Neural cell (in vitro differentiated cells): ENCODE data around the gene RYR1. TPM values are rescaled to one million over a fixed set of nuclear protein-coding genes. Genes with fewer than 3 reads are reported as not detected.

Experiments
- H2AFZ ChIP-seq: fragments of 200-600, 300-800 bp; sonication (generic), shearing (Covaris generic); 2 replicates; pipeline ENCODE4 v1.6.0; 2014; ENCODE audit warnings: low read depth, mild to moderate bottlenecking, antibody characterized with exemption, low read length, moderate library complexity
- H3F3A ChIP-seq: fragments of 200-600 bp; shearing (Covaris generic); 2 replicates; pipeline ENCODE4 v1.6.1; 2016; ENCODE audit warnings: mild to moderate bottlenecking, moderate library complexity, mixed read lengths, antibody characterized with exemption, low read length; ENCODE audit not compliant: insufficient read depth, poor library complexity, severe bottlenecking
- H3K27ac ChIP-seq: fragments of 200-600, 300-800 bp; sonication (generic), shearing (Covaris generic); 2 replicates; pipeline ENCODE4 v1.5.1; 2014; ENCODE audit warnings: mild to moderate bottlenecking, low read length, moderate library complexity
- H3K27me3 ChIP-seq: fragments of 300-800, 200-600 bp; sonication (generic), shearing (Covaris generic); 2 replicates; pipeline ENCODE4 v1.6.0; 2014; ENCODE audit warnings: mild to moderate bottlenecking, low read depth, low read length, moderate library complexity; ENCODE audit not compliant: insufficient read depth
- H3K36me3 ChIP-seq: fragments of 300-800, 200-600 bp; sonication (generic), shearing (Covaris generic); 2 replicates; pipeline ENCODE4 v1.5.1; 2014; ENCODE audit warnings: mild to moderate bottlenecking, antibody characterized with exemption, low read length, moderate library complexity; ENCODE audit not compliant: insufficient read depth
- H3K4me2 ChIP-seq: fragments of 300-800, 200-600 bp; sonication (generic), shearing (Covaris generic); 2 replicates; pipeline ENCODE4 v1.6.0; 2014; ENCODE audit warnings: mild to moderate bottlenecking, low read length
- H3K4me3 ChIP-seq: fragments of 300-800, 200-600 bp; sonication (generic), shearing (Covaris generic); 2 replicates; pipeline ENCODE4 v1.5.1; 2014; ENCODE audit warnings: mild to moderate bottlenecking, low read length, moderate library complexity
- H3K79me2 ChIP-seq: fragments of 200-600 bp; shearing (Covaris generic); replicated peaks from 2 replicates; pipeline ENCODE4 v1.6.0; 2014; ENCODE audit warnings: mild to moderate bottlenecking, low read length, moderate library complexity; ENCODE audit not compliant: insufficient read depth
- H3K9ac ChIP-seq: fragments of 300-800, 200-600 bp; sonication (generic), shearing (Covaris generic); 2 replicates; pipeline ENCODE4 v1.6.1; 2016; ENCODE audit warnings: mild to moderate bottlenecking, low read length, mixed read lengths
- H3K9me2 ChIP-seq: fragments of 200-600 bp; shearing (Covaris generic); 2 replicates; pipeline ENCODE4 v1.6.1; 2016; ENCODE audit warnings: mild to moderate bottlenecking, low read length, mixed read lengths; ENCODE audit not compliant: insufficient read depth
- H3K9me3 ChIP-seq: fragments of 200-600, 300-800 bp; sonication (generic), shearing (Covaris generic); 2 replicates; pipeline ENCODE4 v1.6.1; 2016; ENCODE audit warnings: mild to moderate bottlenecking, mixed run types, low read length, moderate library complexity, mixed read lengths
- H4K20me1 ChIP-seq: fragments of 200-600 bp; shearing (Covaris generic); 2 replicates; pipeline ENCODE4 v1.6.1; 2016; ENCODE audit warnings: mild to moderate bottlenecking, mixed run types; ENCODE audit not compliant: insufficient read depth
- EP300 ChIP-seq: fragments of 450-650 bp; conservative IDR thresholded peaks from 2 replicates; pipeline ENCODE4 v1.6.1; 2014; ENCODE audit warnings: antibody characterized with exemption, mild to moderate bottlenecking, moderate library complexity; ENCODE audit not compliant: poor library complexity, severe bottlenecking
- EZH2 ChIP-seq: fragments of 200-600, 300-800 bp; shearing (Covaris generic), sonication (generic); IDR thresholded peaks from 2 replicates; pipeline ENCODE4 v1.6.1; 2014; ENCODE audit warnings: antibody characterized with exemption, low read length, borderline replicate concordance, mild to moderate bottlenecking; ENCODE audit not compliant: insufficient read depth, poor library complexity, severe bottlenecking
- MXI1 ChIP-seq: fragments of 450-650 bp; conservative IDR thresholded peaks from 2 replicates; pipeline ENCODE4 v1.6.1; 2014; ENCODE audit warnings: antibody characterized with exemption, mild to moderate bottlenecking; ENCODE audit not compliant: poor library complexity, severe bottlenecking
- POLR2AphosphoS5 ChIP-seq: IDR thresholded peaks from 2 replicates; pipeline ENCODE4 v1.6.1; 2012
- RAD21 ChIP-seq: fragments of 450-650 bp; conservative IDR thresholded peaks from 2 replicates; pipeline ENCODE4 v1.6.1; 2014; ENCODE audit warnings: antibody characterized with exemption, mild to moderate bottlenecking, moderate library complexity
- SMC3 ChIP-seq: fragments of 450-650 bp; conservative IDR thresholded peaks from 2 replicates; pipeline ENCODE4 v1.6.1; 2014; ENCODE audit warnings: antibody characterized with exemption, mild to moderate bottlenecking, moderate library complexity; ENCODE audit not compliant: poor library complexity
- TAF1 ChIP-seq: IDR thresholded peaks from 2 replicates; pipeline ENCODE4 v1.6.1; 2012; ENCODE audit warnings: low read depth
- polyA plus RNA-seq: library from polyadenylated mRNA; depleted of rRNA; stranded (reverse); fragments of >200 nt; gene quantifications from 2 replicates; pipeline ENCODE4 v1.2.3, GENCODE V29; 2014
- TF ChIP-seq, protein P1 (sequence below): IDR thresholded peaks from 2 replicates; pipeline ENCODE4 v1.6.1; 2012; ENCODE audit warnings: borderline replicate concordance
- TF ChIP-seq, protein P2 (sequence below): fragments of 450-650 bp; IDR thresholded peaks from 2 replicates; pipeline ENCODE4 v1.5.1; 2014; ENCODE audit warnings: antibody characterized with exemption, mild to moderate bottlenecking, moderate library complexity; ENCODE audit not compliant: poor library complexity, severe bottlenecking

The RYR1 gene
- polyA plus RNA-seq, 1 donor from 2014 or later, result 0.69 TPM

DNA sequence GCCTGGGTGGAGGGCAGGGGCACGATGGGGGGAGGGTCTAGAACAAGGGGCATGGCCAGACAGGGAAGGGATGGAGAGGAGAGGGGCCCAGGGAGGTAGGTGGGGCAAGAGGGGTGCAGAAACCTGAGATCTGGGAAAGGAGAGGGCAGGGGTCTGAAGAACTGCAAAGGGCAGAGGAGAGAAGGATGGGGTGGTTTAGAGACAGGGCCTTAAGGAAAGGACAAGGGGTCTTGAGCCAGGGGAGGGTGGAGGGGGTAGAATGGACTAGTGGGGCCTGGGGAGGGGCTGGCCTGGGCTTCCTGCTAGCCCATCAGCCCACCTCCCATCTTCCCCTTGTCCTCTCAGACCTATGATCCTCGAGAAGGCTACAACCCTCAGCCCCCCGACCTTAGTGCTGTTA is 72.5 kb downstream of the RYR1 start:
- no peaks in the 10 kb centered on the region for H3K36me3 ChIP-seq
- H2AFZ ChIP-seq, result no peak overlapping the region
- H3F3A ChIP-seq, result no peaks in the 10 kb centered on the region
- H3K4me2 ChIP-seq, result no peak overlapping the region
- H3K9ac ChIP-seq, result no peak overlapping the region
- no peaks in the 10 kb centered on the region for H3K9me3 ChIP-seq
- H3K79me2 ChIP-seq, result no peaks in the 10 kb centered on the region
- TF ChIP-seq, protein P1, sequence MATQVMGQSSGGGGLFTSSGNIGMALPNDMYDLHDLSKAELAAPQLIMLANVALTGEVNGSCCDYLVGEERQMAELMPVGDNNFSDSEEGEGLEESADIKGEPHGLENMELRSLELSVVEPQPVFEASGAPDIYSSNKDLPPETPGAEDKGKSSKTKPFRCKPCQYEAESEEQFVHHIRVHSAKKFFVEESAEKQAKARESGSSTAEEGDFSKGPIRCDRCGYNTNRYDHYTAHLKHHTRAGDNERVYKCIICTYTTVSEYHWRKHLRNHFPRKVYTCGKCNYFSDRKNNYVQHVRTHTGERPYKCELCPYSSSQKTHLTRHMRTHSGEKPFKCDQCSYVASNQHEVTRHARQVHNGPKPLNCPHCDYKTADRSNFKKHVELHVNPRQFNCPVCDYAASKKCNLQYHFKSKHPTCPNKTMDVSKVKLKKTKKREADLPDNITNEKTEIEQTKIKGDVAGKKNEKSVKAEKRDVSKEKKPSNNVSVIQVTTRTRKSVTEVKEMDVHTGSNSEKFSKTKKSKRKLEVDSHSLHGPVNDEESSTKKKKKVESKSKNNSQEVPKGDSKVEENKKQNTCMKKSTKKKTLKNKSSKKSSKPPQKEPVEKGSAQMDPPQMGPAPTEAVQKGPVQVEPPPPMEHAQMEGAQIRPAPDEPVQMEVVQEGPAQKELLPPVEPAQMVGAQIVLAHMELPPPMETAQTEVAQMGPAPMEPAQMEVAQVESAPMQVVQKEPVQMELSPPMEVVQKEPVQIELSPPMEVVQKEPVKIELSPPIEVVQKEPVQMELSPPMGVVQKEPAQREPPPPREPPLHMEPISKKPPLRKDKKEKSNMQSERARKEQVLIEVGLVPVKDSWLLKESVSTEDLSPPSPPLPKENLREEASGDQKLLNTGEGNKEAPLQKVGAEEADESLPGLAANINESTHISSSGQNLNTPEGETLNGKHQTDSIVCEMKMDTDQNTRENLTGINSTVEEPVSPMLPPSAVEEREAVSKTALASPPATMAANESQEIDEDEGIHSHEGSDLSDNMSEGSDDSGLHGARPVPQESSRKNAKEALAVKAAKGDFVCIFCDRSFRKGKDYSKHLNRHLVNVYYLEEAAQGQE, result no peak
- no peak for TF ChIP-seq SMC3
- no peak for TF ChIP-seq TAF1
- no peak for TF ChIP-seq RAD21
- TF ChIP-seq MXI1, result no peak
- no peak for TF ChIP-seq EZH2
- TF ChIP-seq, protein P2, sequence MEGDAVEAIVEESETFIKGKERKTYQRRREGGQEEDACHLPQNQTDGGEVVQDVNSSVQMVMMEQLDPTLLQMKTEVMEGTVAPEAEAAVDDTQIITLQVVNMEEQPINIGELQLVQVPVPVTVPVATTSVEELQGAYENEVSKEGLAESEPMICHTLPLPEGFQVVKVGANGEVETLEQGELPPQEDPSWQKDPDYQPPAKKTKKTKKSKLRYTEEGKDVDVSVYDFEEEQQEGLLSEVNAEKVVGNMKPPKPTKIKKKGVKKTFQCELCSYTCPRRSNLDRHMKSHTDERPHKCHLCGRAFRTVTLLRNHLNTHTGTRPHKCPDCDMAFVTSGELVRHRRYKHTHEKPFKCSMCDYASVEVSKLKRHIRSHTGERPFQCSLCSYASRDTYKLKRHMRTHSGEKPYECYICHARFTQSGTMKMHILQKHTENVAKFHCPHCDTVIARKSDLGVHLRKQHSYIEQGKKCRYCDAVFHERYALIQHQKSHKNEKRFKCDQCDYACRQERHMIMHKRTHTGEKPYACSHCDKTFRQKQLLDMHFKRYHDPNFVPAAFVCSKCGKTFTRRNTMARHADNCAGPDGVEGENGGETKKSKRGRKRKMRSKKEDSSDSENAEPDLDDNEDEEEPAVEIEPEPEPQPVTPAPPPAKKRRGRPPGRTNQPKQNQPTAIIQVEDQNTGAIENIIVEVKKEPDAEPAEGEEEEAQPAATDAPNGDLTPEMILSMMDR, result no peak
- TF ChIP-seq POLR2AphosphoS5, result no peak
- TF ChIP-seq EP300, result no peak
- no peak overlapping the region for H3K27ac ChIP-seq
- H4K20me1 ChIP-seq, result no peaks in the 10 kb centered on the region
- no peak overlapping the region for H3K4me3 ChIP-seq
- H3K27me3 ChIP-seq, result no peaks in the 10 kb centered on the region
- H3K9me2 ChIP-seq, result no peaks in the 10 kb centered on the region

DNA sequence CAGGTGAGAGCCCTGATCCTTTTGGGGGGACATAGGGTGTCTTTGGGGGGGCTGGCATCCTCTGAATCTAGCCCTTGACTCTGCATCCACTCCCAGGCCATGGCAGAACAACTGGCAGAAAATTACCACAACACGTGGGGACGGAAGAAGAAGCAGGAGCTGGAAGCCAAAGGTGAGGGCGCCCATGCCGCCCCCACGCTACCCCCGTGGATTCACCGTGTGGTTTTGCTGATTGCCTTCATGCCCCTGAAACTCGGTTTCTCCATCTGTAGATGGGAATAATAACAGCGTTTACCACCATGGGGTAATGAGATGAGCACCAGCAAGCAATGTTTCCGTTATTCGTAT is 72.9 kb downstream of the RYR1 start:
- no peaks in the 10 kb centered on the region for H3K9me2 ChIP-seq
- H2AFZ ChIP-seq, result no peak overlapping the region
- no peak overlapping the region for H3K4me3 ChIP-seq
- TF ChIP-seq MXI1 (no peak), EP300 (no peak), SMC3 (no peak), TAF1 (no peak), EZH2 (no peak), POLR2AphosphoS5 (no peak), RAD21 (no peak)
- TF ChIP-seq, protein P1, result no peak
- TF ChIP-seq, protein P2, result no peak
- no peaks in the 10 kb centered on the region for H3K9me3 ChIP-seq
- no peak overlapping the region for H3K27ac ChIP-seq
- no peaks in the 10 kb centered on the region for H3K36me3 ChIP-seq
- H3K4me2 ChIP-seq, result no peak overlapping the region
- H4K20me1 ChIP-seq, result no peaks in the 10 kb centered on the region
- no peaks in the 10 kb centered on the region for H3K79me2 ChIP-seq
- H3F3A ChIP-seq, result no peaks in the 10 kb centered on the region
- H3K27me3 ChIP-seq, result no peaks in the 10 kb centered on the region
- no peak overlapping the region for H3K9ac ChIP-seq
